Nephron progenitor cell (in vitro differentiated cells): Measurements from ENCODE around the gene LHX4.
A peak's percentile ranks its signal among the peaks of the same experiment; 100 is the strongest.

Source experiments
- DNase-seq: peaks from one replicate; pipeline ENCODE4 v3.0.0; 2021
- H3K27ac Mint-ChIP-seq: 2 replicates; pipeline ENCODE4 v1.8.0; 2021; ENCODE audit warnings: mild to moderate bottlenecking, moderate library complexity, mixed read lengths
- H3K27me3 Mint-ChIP-seq: 2 replicates; pipeline ENCODE4 v1.8.0; 2021; ENCODE audit warnings: mild to moderate bottlenecking, low read depth, mixed read lengths; ENCODE audit not compliant: poor library complexity
- H3K36me3 Mint-ChIP-seq: 2 replicates; pipeline ENCODE4 v1.8.0; 2021; ENCODE audit warnings: low read depth, mixed read lengths
- H3K4me1 Mint-ChIP-seq: 2 replicates; pipeline ENCODE4 v1.8.0; 2021; ENCODE audit warnings: mixed read lengths
- H3K4me3 Mint-ChIP-seq: 2 replicates; pipeline ENCODE4 v1.8.0; 2021; ENCODE audit warnings: mild to moderate bottlenecking, moderate library complexity, mixed read lengths
- H3K9me3 Mint-ChIP-seq: 2 replicates; pipeline ENCODE4 v1.8.0; 2021; ENCODE audit warnings: mild to moderate bottlenecking, moderate library complexity, mixed read lengths
- CTCF ChIP-seq: fragments of 200-600 bp; sonication (generic); IDR thresholded peaks from 2 replicates; pipeline ENCODE4 v1.5.0; 2021; ENCODE audit warnings: antibody characterized with exemption

LHX4 gene

GRCh38 chr1:180246579-180246978 lies 16.5 kb downstream of the LHX4 start:
- no peak overlapping the region for H3K27ac Mint-ChIP-seq
- no peak for DNase-seq
- no peaks in the 10 kb centered on the region for H3K36me3 Mint-ChIP-seq
- no peaks in the 10 kb centered on the region for H3K4me1 Mint-ChIP-seq
- no peaks in the 10 kb centered on the region for H3K9me3 Mint-ChIP-seq
- TF ChIP-seq CTCF: no peak
- H3K27me3 Mint-ChIP-seq: peaks cover 79% of the 10 kb centered on the region
- no peak overlapping the region for H3K4me3 Mint-ChIP-seq

GRCh38 chr1:180247061-180247460 lies 17.0 kb downstream of the LHX4 start:
- Mint-ChIP-seq H3K9me3 (no peaks in the 10 kb centered on the region), H3K27ac (no peak overlapping the region), H3K27me3 (peaks cover 79% of the 10 kb centered on the region), H3K4me3 (no peak overlapping the region), H3K4me1 (no peaks in the 10 kb centered on the region), H3K36me3 (no peaks in the 10 kb centered on the region)
- no peak for DNase-seq
- no peak for TF ChIP-seq CTCF

- TF ChIP-seq CTCF: no peak
- peaks cover 79% of the 10 kb centered on the region for H3K27me3 Mint-ChIP-seq
- H3K36me3 Mint-ChIP-seq: no peaks in the 10 kb centered on the region
- H3K27ac Mint-ChIP-seq: no peak overlapping the region
- H3K4me1 Mint-ChIP-seq: peaks cover 2% of the 10 kb centered on the region
- DNase-seq: no peak
- H3K4me3 Mint-ChIP-seq: no peak overlapping the region
- H3K9me3 Mint-ChIP-seq: no peaks in the 10 kb centered on the region
Measured at GRCh38 chr1:180247580-180247979, 17.5 kb downstream of the LHX4 start.

GRCh38 chr1:180248176-180248575 lies 18.1 kb downstream of the LHX4 start:
- Mint-ChIP-seq H3K27me3 (peaks cover 79% of the 10 kb centered on the region), H3K9me3 (no peaks in the 10 kb centered on the region), H3K4me1 (peaks cover 5% of the 10 kb centered on the region), H3K27ac (no peak overlapping the region), H3K4me3 (no peak overlapping the region), H3K36me3 (no peaks in the 10 kb centered on the region)
- DNase-seq: no peak
- no peak for TF ChIP-seq CTCF

- TF ChIP-seq CTCF: no peak
- no peaks in the 10 kb centered on the region for H3K9me3 Mint-ChIP-seq
- H3K4me1 Mint-ChIP-seq: peaks cover 11% of the 10 kb centered on the region
- H3K36me3 Mint-ChIP-seq: no peaks in the 10 kb centered on the region
- no peak overlapping the region for H3K27ac Mint-ChIP-seq
- DNase-seq: peak; percentile 35
- H3K4me3 Mint-ChIP-seq: no peak overlapping the region
- H3K27me3 Mint-ChIP-seq: peaks cover 83% of the 10 kb centered on the region
Measured at GRCh38 chr1:180248731-180249681, 18.9 kb downstream of the LHX4 start.
